Erythroblast (primary cell): ENCODE data around the gene DDIT4.
A peak's percentile ranks its signal among the peaks of the same experiment; 100 is the strongest.
"Not testable (repeated sequence)": the region's sequence is repeated elsewhere in the genome, so short reads cannot be mapped to it uniquely, and the experiment has no call there.

ENCODE experiments used
- DNase-seq, 2 experiments: peaks; one replicate each; lab custom pipeline; 2025; lab: John Stamatoyannopoulos, UW
- GATA1 ChIP-seq: IDR thresholded peaks from 2 replicates; pipeline ENCODE4 v1.6.1; 2011; ENCODE audit warnings: low read depth, mild to moderate bottlenecking, control low read depth, low read length, moderate library complexity
- POLR2A ChIP-seq: IDR thresholded peaks from 2 replicates; pipeline ENCODE4 v1.6.1; 2011; ENCODE audit warnings: mild to moderate bottlenecking, low read length

Gene DDIT4, protein sequence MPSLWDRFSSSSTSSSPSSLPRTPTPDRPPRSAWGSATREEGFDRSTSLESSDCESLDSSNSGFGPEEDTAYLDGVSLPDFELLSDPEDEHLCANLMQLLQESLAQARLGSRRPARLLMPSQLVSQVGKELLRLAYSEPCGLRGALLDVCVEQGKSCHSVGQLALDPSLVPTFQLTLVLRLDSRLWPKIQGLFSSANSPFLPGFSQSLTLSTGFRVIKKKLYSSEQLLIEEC

DNA sequence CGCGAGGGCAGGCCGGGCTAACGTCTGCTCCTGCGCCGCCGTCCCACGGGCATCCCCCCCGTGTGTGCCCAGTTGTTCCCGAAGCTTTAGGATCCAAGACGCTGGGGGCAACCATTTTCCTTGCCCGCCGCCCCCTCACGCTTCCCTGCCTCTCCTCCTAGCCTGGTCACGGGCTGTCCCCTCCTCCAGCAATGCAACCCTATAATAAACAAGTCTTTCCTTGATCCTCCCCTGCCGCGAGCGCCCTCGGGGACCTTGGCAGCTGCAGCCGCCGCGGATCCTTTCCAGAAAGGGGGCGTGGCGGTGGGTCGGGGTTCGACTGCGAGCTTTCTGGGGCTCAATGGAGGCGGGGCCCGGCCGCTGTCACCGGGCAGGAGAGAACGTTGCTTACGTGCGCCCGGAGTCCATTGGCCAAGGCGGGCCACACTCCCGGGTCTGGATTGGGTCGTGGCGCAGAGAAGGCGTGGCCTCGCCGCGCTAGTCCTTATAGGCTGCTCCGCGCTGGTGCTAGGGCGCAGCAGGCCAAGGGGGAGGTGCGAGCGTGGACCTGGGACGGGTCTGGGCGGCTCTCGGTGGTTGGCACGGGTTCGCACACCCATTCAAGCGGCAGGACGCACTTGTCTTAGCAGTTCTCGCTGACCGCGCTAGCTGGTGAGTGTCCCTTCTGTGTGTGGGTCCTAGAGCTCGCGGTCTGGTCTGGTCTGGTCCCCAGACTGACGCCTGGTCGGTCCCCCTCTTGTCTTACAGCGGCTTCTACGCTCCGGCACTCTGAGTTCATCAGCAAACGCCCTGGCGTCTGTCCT is at the start of gene DDIT4:
TSS of gene DDIT4 (plus strand) at position 515 of the 803 bp plus-strand sequence. CDS start 293 bp downstream, outside the sequence.
- TF ChIP-seq GATA1 (no peak), POLR2A (peak; percentile 99)
- DNase-seq: peak; percentile 99 to 100

DNA sequence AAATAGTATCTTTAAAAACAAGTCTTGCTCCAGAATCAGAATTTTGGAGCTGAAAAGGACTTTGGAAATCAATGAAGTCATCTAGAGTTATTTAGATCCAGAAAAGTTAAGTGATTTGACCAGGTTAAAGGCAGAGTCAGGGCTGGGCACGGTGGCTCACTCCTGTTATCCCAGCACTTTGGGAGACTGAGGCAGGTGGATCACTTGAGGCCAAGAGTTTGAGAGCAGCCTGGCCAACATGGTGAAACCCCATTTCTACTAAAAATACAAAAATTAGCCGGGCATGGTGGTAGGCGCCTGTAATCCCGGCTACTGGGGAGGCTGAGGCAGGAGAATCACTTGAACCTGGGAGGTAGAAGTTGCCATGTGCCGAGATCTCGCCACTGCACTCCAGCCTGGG is 49.5 kb upstream of the DDIT4 start:
- not testable (repeated sequence) for DNase-seq

DNA sequence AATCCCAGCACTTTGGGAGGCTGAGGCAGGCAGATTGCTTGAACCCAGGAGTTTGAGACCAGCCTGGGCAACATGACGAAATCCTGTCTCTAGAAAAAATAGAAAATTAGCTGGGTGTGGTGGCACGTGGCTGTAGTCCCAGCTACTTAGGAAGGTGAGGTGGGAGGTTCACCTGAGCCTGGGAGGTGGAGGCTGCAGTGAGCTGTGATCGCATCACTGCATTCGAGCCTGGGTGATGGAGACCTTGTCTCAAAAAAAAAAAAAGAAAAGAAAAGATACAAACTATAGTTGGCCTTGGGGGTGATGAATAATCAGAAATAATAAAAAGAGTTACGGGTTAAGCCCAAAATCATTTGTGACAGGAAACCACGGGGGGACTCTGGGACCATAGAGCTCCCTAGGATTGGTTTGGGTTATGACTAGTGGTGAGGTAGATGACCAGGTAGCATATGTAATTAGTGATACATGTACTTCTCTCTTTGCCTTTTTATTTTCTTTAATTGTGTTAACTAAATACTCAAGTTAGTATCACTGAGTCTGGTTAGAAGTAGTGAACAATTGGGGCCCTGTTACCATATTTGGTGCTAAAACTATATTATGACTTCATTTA is 47.2 kb upstream of the DDIT4 start:
- no peak for DNase-seq
- no peak for TF ChIP-seq GATA1
- no peak for TF ChIP-seq POLR2A

DNA sequence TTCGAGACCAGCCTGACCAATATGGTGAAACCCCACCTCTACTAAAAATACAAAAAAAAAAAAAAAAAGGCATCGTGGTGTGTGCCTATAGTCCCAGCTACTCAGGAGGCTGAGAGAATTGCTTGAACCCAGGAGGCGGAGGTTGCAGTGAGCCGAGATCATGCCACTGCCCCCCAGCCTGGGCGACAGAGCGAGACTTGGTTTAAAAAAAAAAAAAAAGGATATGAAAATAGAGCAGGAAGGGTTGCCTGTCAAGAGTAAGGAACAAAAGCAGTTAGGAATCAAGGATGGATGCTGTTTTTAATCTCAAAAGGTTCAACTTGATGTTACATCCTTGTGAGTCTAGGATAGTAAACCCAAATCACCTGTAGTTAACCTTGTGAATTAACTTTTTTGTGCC is 45.9 kb upstream of the DDIT4 start:
- DNase-seq: no peak
- TF ChIP-seq GATA1 (no peak), POLR2A (no peak)

DNA sequence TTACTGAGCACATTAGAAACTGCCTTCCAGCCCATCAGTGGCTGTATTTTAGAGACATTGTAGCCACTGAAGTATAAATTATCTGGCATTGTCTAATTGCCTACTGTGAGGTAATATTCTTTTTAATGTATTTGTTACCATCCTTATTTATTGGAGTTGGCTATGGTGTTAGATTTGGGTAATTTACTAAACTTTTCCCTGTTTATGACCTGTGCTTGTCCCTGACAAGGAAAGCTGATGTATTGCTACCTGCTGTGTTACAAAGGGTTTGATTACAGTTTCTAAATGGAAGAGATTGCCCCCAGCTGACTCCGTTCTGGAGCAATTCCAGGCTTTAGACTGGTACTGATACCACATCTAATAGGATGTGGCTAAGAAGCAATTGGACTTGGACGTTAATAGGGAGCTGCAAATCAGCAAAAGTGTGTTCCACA is 45.4 kb upstream of the DDIT4 start:
- DNase-seq: no peak

DNA sequence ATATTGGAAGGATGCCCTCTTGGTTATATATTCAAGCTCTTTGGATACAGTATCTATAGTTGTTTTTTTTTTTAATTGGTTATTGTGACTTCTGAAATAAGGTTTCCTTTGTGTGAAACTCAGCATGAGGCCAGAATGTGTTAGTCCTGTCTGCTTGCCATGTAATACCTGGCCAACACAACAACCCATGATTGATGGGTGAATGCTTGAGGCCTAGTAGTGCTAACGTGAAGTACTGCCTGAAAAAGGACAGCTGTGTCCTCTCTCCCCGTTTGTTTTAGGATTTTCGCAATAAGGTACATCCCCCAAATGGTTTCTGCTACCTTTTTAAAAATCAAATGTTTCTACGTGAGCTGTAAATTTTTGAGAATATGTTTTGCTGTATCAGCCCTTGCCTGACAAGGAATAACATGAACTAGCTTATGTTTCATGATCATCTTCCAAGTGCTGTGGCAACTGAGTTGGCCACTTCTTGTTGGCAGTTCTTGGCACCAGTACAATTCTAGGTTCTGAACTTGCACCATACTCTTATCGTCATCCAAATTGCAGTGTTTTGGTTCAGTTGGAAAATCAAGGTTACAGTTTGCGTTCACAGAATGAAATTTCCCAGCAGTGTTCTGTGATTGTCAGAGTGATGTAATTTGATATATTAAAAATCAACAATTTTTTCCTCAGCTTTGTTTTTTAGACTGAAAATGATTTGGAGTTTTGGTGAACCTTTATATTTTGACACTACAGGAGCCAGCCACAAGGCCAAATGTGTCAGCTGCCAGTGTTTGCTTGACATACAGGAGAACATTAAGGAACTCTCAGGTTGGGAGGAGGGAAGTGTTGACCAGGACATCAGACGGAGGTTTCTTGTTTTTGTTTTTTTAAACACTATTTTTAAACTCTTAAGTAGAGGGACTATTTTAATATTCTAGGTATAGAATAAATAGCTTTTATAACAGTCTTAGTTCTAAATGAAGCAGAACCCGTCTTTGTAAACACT is 44.2 kb upstream of the DDIT4 start:
- no peak for TF ChIP-seq GATA1
- no peak for TF ChIP-seq POLR2A
- no peak for DNase-seq

More for the DNA sequence above, 45.4 kb upstream of the DDIT4 start:
- TF ChIP-seq GATA1: no peak
- TF ChIP-seq POLR2A: no peak

DNA sequence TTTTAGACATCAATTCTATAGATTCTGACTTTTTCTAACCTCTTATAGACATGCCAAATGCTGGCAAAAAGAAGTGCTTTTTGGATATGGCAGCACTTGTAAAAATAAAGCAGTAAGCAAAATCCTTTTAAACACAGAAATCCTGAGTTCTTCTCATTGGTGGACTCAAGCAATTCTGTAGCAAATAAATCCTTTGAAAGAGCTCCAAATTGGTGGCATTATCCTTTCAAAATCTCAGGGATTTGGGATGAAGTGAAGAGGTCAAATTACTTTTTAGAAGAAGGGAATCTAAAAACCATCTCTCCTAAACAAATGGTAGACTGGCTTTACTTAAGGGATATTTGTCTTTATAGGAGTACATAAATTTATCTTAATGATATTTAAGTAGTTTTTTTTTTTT is 40.1 kb upstream of the DDIT4 start:
- TF ChIP-seq POLR2A (no peak), GATA1 (no peak)
- DNase-seq: no peak

DNA sequence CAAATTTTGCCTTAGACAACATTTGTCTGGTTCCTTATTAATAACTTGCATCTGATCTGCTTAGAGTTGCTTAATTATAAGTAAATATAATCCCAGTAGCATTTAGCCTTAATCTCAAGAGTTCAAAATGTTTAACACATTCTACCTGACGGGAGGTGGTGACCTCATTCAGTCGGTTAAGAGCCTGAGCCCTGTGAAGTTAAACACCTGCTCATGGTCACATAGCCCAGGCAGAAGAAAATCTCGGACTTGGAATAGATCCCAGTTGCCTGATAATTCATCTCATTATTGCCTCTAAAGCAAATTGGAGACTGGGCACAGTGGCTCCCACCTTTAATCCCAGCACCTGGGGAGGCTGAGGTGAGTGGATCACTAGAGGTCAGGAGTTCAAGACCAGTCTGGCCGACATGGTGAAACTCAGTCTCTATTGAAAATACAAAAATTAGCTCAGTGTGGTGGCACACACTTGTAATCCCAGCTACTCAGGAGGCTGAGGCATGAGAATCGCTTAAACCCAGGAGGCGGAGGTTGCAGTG is 39.1 kb upstream of the DDIT4 start:
- no peak for DNase-seq
- no peak for TF ChIP-seq GATA1
- no peak for TF ChIP-seq POLR2A

DNA sequence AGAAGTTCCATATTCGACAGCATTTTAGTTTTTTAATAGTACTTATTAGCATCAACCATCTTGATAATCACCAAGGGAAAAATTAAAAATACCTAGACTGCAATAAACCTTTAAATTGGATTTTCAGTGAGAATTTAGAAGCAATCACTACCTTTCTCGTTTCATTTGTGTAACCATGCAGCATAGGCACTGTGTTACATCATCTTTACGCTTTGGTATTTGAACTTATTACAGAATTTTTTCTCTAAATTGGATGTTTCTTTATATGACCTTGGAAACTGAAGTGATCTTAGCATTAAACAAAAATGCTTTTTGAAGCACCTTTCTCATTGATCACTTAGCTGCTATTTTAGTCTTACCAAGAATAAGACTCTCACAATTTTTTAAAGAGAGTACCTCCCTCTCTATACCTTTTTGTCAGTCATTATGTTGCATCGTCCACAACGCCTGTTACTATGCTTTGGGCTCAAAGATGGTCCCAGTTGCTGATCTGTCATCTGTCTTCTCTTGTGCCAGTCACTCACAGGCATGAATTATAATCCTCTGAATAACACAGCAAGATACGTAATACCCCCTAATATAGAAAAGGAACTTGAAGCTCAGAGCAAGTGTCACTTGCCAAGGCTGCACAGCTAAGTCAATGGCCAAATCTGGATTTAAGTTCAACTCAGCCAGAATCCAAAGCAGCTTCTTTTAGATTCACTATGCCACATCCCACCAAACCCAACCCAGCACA is 38.0 kb upstream of the DDIT4 start:
- no peak for DNase-seq
- no peak for TF ChIP-seq POLR2A
- no peak for TF ChIP-seq GATA1

DNA sequence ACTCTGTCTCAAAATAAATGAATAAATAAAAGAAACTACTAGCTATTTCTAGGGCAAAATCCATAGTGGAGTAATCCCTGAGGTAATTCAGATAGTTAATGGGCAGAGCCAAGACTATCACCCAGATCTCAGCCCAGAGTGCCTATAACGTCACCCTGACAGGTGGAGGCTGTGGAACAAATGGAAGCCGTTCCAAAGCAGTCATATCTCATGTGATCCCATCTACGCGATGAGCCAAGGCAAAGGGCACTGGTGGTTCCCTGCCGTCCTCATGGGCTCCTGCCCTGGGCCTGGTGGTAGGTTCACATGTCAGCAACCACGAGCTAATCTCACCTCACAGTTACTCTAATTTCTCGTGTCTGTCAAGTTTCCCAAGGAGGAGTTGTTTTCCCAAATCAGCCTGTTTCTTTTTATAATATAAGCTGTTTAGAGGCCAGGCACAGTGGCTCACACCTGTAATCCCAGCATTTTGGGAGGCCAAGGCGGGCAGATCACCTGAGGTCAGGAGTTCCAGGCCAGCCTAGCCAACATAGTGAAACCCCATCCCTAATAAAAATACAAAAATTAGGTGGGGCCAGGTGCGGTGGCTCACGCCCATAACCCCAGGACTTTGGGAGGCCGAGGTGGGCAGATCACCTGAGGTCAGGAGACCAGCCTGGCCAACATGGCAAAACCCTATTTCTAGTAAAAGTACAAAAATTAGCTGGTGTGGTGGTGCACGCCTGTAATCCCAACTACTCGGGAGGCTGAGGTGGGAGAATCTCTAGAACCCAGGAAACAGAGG is 35.1 kb upstream of the DDIT4 start:
- TF ChIP-seq GATA1 (no peak), POLR2A (no peak)
- DNase-seq: no peak

DNA sequence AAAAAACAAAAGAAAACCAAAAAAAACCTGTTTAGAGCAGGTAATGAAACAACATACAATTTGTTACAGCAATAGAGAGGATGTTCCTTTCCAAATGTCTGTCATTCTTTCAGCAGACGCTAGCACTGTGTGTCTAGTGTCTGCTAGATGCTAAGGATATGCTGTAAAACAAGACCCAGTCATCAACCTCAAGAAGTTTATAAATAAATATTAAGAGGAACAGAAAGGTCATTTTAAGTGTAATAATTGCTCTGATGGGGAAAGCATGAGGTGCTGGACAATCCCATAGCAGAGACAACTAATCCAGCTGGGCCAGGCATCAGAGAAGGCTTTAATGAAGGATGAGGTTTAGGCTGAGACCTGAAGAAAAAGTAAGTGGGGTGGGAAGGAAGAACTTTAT is 34.3 kb upstream of the DDIT4 start:
- DNase-seq: no peak
- TF ChIP-seq GATA1 (no peak), POLR2A (no peak)

DNA sequence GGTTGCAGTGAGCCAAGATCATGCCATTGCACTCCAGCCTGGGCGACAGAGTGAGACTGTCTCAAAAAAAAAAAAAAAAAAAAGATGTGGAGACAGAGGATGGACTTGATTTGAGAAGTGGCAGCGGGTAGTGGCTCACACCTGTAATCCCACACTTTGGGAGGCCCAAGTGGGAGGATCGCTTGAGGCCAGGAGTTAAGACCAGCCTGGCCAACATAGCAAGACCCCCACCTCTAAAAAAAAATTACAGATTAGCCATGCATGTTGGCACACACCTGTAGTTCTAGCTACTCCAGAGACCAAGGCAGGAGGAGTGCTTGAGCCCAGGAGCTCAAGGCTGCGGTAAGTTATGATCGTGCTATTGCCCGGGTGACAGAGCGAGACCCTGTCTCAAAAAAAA is 33.4 kb upstream of the DDIT4 start:
- DNase-seq: no peak
- TF ChIP-seq POLR2A (no peak), GATA1 (no peak)
